Measurements from ENCODE around the gene PRRT1B.

DNA sequence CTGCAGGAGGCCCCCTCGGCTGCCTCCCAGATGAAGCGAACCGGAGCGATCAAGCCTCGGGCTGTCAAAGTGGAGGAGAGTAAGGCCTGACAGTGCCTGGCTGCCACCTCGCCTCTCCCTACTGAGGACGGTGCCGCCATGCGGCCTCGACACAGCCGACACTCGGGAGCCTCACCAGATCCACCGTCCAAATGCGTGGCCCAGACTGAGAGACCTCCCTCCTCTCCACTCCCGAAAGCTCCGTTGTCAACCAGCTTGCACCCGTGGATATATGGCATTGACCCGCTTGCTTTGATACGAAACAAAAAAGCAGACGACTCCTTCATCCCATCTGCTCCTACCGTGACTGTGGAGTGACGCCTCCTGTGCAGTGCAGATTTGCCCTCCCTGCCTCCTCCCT is 49.5 kb upstream of the PRRT1B start:
- TF ChIP-seq, protein P1, sequence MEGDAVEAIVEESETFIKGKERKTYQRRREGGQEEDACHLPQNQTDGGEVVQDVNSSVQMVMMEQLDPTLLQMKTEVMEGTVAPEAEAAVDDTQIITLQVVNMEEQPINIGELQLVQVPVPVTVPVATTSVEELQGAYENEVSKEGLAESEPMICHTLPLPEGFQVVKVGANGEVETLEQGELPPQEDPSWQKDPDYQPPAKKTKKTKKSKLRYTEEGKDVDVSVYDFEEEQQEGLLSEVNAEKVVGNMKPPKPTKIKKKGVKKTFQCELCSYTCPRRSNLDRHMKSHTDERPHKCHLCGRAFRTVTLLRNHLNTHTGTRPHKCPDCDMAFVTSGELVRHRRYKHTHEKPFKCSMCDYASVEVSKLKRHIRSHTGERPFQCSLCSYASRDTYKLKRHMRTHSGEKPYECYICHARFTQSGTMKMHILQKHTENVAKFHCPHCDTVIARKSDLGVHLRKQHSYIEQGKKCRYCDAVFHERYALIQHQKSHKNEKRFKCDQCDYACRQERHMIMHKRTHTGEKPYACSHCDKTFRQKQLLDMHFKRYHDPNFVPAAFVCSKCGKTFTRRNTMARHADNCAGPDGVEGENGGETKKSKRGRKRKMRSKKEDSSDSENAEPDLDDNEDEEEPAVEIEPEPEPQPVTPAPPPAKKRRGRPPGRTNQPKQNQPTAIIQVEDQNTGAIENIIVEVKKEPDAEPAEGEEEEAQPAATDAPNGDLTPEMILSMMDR (IDR thresholded peaks at IDR 0.05; ENCODE audit: low read depth, low read length), result no peak
- TF ChIP-seq EZH2phosphoT487 (IDR thresholded peaks at IDR 0.05; ENCODE audit: low read depth), result no peak

All from OCI-LY3 (cell line).